K562 (cell line): ENCODE results near the gene CNOT10. TPM values are rescaled to one million over a fixed set of nuclear protein-coding genes. Genes with fewer than 3 reads are reported as not detected.

Experiments used
- CLOCK ChIP-seq: fragments of 250-450 bp; sonication (Bioruptor Pico); IDR thresholded peaks from 2 replicates; pipeline ENCODE4 v1.4.0; 2020; ENCODE audit warnings: mild to moderate bottlenecking, moderate library complexity, borderline replicate concordance
- DMBX1 ChIP-seq: fragments of 250-450 bp; sonication (Bioruptor Pico); IDR thresholded peaks from 2 replicates; pipeline ENCODE4 v1.8.0; 2022; ENCODE audit warnings: inconsistent platforms, mild to moderate bottlenecking, moderate library complexity, borderline replicate concordance
- ETV5 ChIP-seq: sonication (generic); formaldehyde crosslinking; IDR thresholded peaks from 2 replicates; pipeline ENCODE4 v1.4.0; 2020; ENCODE audit warnings: low read depth, mild to moderate bottlenecking, missing genetic modification reagents
- FOXA3 ChIP-seq, 2 experiments: fragments of 450-650 bp in 1 of 2; sonication (generic) in 1 of 2; formaldehyde crosslinking; IDR thresholded peaks in 1 of 2; conservative IDR thresholded peaks in 1 of 2; 2 replicates each; pipeline versions ENCODE4 v1.4.0 to v1.8.0; 2020 to 2022; ENCODE audit warnings: mild to moderate bottlenecking in 2 of 2, missing genetic modification reagents in 1 of 2
- FOXM1 ChIP-seq, 2 experiments: fragments of 450-650 bp in 1 of 2; sonication (generic) in 1 of 2; formaldehyde crosslinking in 1 of 2; IDR thresholded peaks; 2 replicates each; pipeline versions ENCODE4 v1.6.1 to v1.9.0; 2017 to 2022; ENCODE audit warnings: low read depth in 2 of 2, mild to moderate bottlenecking in 2 of 2, missing genetic modification reagents in 1 of 2, moderate library complexity in 1 of 2
- HBP1 ChIP-seq: fragments of 450-650 bp; formaldehyde crosslinking; IDR thresholded peaks from 2 replicates; pipeline ENCODE4 v1.4.0; 2022; ENCODE audit warnings: missing genetic modification characterization
- IRF9 ChIP-seq: fragments of 450-650 bp; IDR thresholded peaks from 2 replicates; pipeline ENCODE4 v1.6.1; 2016; ENCODE audit warnings: missing biosample characterization, missing genetic modification characterization
- MAZ ChIP-seq, 2 experiments: fragments of 450-650 bp in 1 of 2; sonication (generic) in 1 of 2; formaldehyde crosslinking; IDR thresholded peaks in 1 of 2; conservative IDR thresholded peaks in 1 of 2; 2 replicates each; pipeline versions ENCODE4 v1.4.0 to v1.5.0; 2020; ENCODE audit warnings: mild to moderate bottlenecking in 1 of 2, missing genetic modification reagents in 1 of 2
- MEF2D ChIP-seq: conservative IDR thresholded peaks from 2 replicates; pipeline ENCODE4 v1.6.1; 2016; ENCODE audit warnings: low read depth, missing genetic modification characterization, missing compliant biosample characterization
- MIER1 ChIP-seq: fragments of 450-650 bp; IDR thresholded peaks from 2 replicates; pipeline ENCODE4 v1.6.1; 2016; ENCODE audit warnings: antibody characterized with exemption, mild to moderate bottlenecking, low read depth
- MTA1 ChIP-seq: fragments of 450-650 bp; IDR thresholded peaks from 2 replicates; pipeline ENCODE4 v1.6.1; 2017; ENCODE audit warnings: borderline replicate concordance
- NFIC ChIP-seq: fragments of 450-650 bp; IDR thresholded peaks from 2 replicates; pipeline ENCODE4 v1.6.1; 2017; ENCODE audit warnings: mild to moderate bottlenecking, inconsistent platforms
- PATZ1 ChIP-seq: fragments of 250-450 bp; sonication (Bioruptor Pico); IDR thresholded peaks from 2 replicates; pipeline ENCODE4 v1.5.0; 2020; ENCODE audit warnings: mild to moderate bottlenecking, borderline replicate concordance
- RAD21 ChIP-seq, 2 experiments: fragments of 250-450 bp in 1 of 2; fragments of 450-650 bp in 1 of 2; sonication (Bioruptor Pico) in 1 of 2; formaldehyde crosslinking in 1 of 2; IDR thresholded peaks in 1 of 2; conservative IDR thresholded peaks in 1 of 2; 2 replicates each; pipeline versions ENCODE4 v1.4.0 to v1.8.0; 2020 to 2022; ENCODE audit warnings: mild to moderate bottlenecking in 2 of 2, moderate library complexity in 1 of 2
- RFX5 ChIP-seq: IDR thresholded peaks from 2 replicates; pipeline ENCODE4 v1.6.1; 2011; ENCODE audit warnings: low read depth, mild to moderate bottlenecking, improper control_type of control experiment, low read length
- SMARCC2 ChIP-seq: fragments of 450-650 bp; IDR thresholded peaks from 2 replicates; pipeline ENCODE4 v1.6.1; 2017; ENCODE audit warnings: antibody characterized with exemption, moderate library complexity, mild to moderate bottlenecking, low read depth
- TARDBP ChIP-seq: fragments of 450-650 bp; IDR thresholded peaks from 2 replicates; pipeline ENCODE4 v1.6.1; 2016
- YY1 ChIP-seq, 3 experiments: IDR thresholded peaks; 2 replicates each; pipeline ENCODE4 v1.6.1; 2011; ENCODE audit warnings: low read length in 2 of 3, mild to moderate bottlenecking in 2 of 3, moderate library complexity in 2 of 3, borderline replicate concordance in 1 of 3, control low read depth in 1 of 3, low read depth in 1 of 3; ENCODE audit not compliant: insufficient read depth in 3 of 3, insufficient replicate concordance in 2 of 3, control insufficient read depth in 1 of 3, insufficient read length in 1 of 3; ENCODE audit errors: extremely low read depth in 1 of 3
- ZNF134 ChIP-seq: fragments of 250-450 bp; sonication (Bioruptor Pico); conservative IDR thresholded peaks from 2 replicates; pipeline ENCODE4 v1.4.0; 2020
- polyA plus RNA-seq, 8 experiments: library from polyadenylated mRNA; depleted of rRNA in 4 of 8; stranded (reverse) in 5 of 8; unstranded in 3 of 8; fragments of >200 nt; fragmentation: Nextera tagmentation in 2 of 8; fragmentation: Illumina TruSeq in 1 of 8; extraction: Ambion mirVana in 2 of 8; extraction: Trizol in 1 of 8; gene quantifications; 2 replicates each; pipeline versions ENCODE4 v1.2.1 to v1.2.3, GENCODE V29; 2011 to 2014; ENCODE audit warnings: inconsistent platforms in 1 of 8, missing spikeins in 1 of 8
- total RNA-seq, 7 experiments: library from RNA; depleted of rRNA in 6 of 7; stranded (reverse); fragments of >200 nt in 6 of 7; fragmentation: Illumina TruSeq in 2 of 7; extraction: Trizol in 2 of 7; gene quantifications; 2 replicates each; pipeline versions ENCODE4 v1.2.1 to v1.2.3, GENCODE V29; 2011 to 2021; ENCODE audit warnings: low replicate concordance in 1 of 7

Gene CNOT10
- total and polyA plus RNA-seq, 9 of the 15 experiments (the other 6 are each of a cell fraction or from before 2014, with no cell fraction given), result 35.7 to 114 (median 81.9) TPM

- TF ChIP-seq CLOCK (CRISPR knock-in tag), result peak; percentile 66; the same call in 1 of the 2 replicates
- TF ChIP-seq SMARCC2, result peak; percentile 67
- peak in 1 of 2 experiments; percentile 41; a peak in 2 of 4 replicates for TF ChIP-seq FOXA3 (CRISPR knock-in tag; conservative IDR thresholded peaks at IDR 0.05 in 1 of 2, IDR thresholded peaks at IDR 0.05 in 1 of 2)
- TF ChIP-seq ETV5 (CRISPR knock-in tag), result no peak
- TF ChIP-seq YY1 (IDR thresholded peaks at IDR 0.05; ENCODE audit: borderline replicate concordance in 1 of 3, control insufficient read depth in 1 of 3, extremely low read depth in 1 of 3, insufficient read depth in 3 of 3, insufficient read length in 1 of 3, insufficient replicate concordance in 2 of 3, low read depth in 1 of 3, low read length in 2 of 3), result peak in 1 of 3 experiments; percentile 12
- peak; percentile 90 for TF ChIP-seq FOXM1 (IDR thresholded peaks at IDR 0.05; ENCODE audit: low read depth)
- TF ChIP-seq FOXM1 (CRISPR knock-in tag; IDR thresholded peaks at IDR 0.05; ENCODE audit: low read depth), result no peak
- TF ChIP-seq TARDBP, result peak; percentile 52; the same call in 1 of the 2 replicates
- TF ChIP-seq DMBX1, result peak; percentile 93
- TF ChIP-seq IRF9 (tag), result no peak
- peak; percentile 59 to 64 for TF ChIP-seq MAZ (CRISPR knock-in tag; conservative IDR thresholded peaks at IDR 0.05 in 1 of 2, IDR thresholded peaks at IDR 0.05 in 1 of 2)
- peak; percentile 85 for TF ChIP-seq NFIC
- TF ChIP-seq MIER1, result no peak
- TF ChIP-seq RAD21 (CRISPR knock-in tag; conservative IDR thresholded peaks at IDR 0.05 in 1 of 2, IDR thresholded peaks at IDR 0.05 in 1 of 2), result peak; percentile 18 to 26; a peak in 2 of 4 replicates
- no peak for TF ChIP-seq RFX5
- peak; percentile 40; the same call in 1 of the 2 replicates for TF ChIP-seq ZNF134 (CRISPR knock-in tag)
- TF ChIP-seq HBP1 (CRISPR knock-in tag), result peak; percentile 62; the same call in 1 of the 2 replicates
- peak; percentile 27; the same call in 1 of the 2 replicates for TF ChIP-seq MTA1
- peak; percentile 67 for TF ChIP-seq MEF2D (tag)
- no peak for TF ChIP-seq PATZ1
Measured at GRCh38 chr3:32709346-32709745, 24.4 kb downstream of the CNOT10 start (continued).
